H1 (cell line): ENCODE results near the gene MYPN. TPM values are rescaled to one million over a fixed set of nuclear protein-coding genes. Genes with fewer than 3 reads are reported as not detected.

ENCODE experiments used
- SAP30 ChIP-seq: fragments of 300-600 bp; sonication (generic); IDR thresholded peaks from 2 replicates; pipeline ENCODE4 v1.7.1; 2012; ENCODE audit warnings: low read length, moderate library complexity, mild to moderate bottlenecking, inconsistent platforms; ENCODE audit not compliant: insufficient read depth, insufficient replicate concordance
- polyA plus RNA-seq, 7 experiments: library from polyadenylated mRNA; depleted of rRNA in 3 of 7; stranded (reverse) in 5 of 7; unstranded in 2 of 7; fragments of >200 nt in 5 of 7; fragments of 200-250 nt in 2 of 7; gene quantifications; 1 replicate in 5 of 7; 2 replicates in 1 of 7; 4 replicates in 1 of 7; pipeline versions ENCODE4 v1.2.1 to v1.2.3, GENCODE V29; 2011 to 2013; ENCODE audit warnings: missing spikeins in 2 of 7, mixed read lengths in 2 of 7
- total RNA-seq: library from RNA; stranded (reverse); fragmentation: NEBNext Ultra II Directional; extraction: Animal tissue kit (Norgen Biotek cat#: 25700); gene quantifications from 2 replicates; pipeline ENCODE4 v1.2.1, GENCODE V29; 2021

Gene MYPN
- total and polyA plus RNA-seq, 2 of the 8 experiments (the other 6 are each of a cell fraction or from before 2014, with no cell fraction given): not detected

GRCh38 chr10:68074031-68074774 lies 35.1 kb upstream of the MYPN start (continued):
- peak; percentile 70 for TF ChIP-seq SAP30
